ENCODE data around the gene MAPRE2.

MAPRE2 gene

GRCh38 chr18:35189510-35189909 lies 148.3 kb downstream of the MAPRE2 start:
- no peak overlapping the region for H3K4me3 ChIP-seq (ENCODE audit: insufficient read depth in 1 of 2, low read depth in 1 of 2, low read length in 2 of 2)
- H3K4me2 ChIP-seq (ENCODE audit: low read length, poor library complexity, severe bottlenecking): no peak overlapping the region
- H2BK12ac ChIP-seq (ENCODE audit: low read length in 2 of 2): no peak overlapping the region
- H3K27me3 ChIP-seq (ENCODE audit: control insufficient read depth in 1 of 2, insufficient read depth in 1 of 2, low read length in 2 of 2): no peaks in the 10 kb centered on the region
- no peak overlapping the region for H3K14ac ChIP-seq (ENCODE audit: low read length in 2 of 2)
- WGBS: 100% methylated on average over 1 of the region's 1 CpG
- no peak overlapping the region for H3K9ac ChIP-seq (ENCODE audit: low read length)
- H2BK5ac ChIP-seq (ENCODE audit: low read depth, low read length, poor library complexity, severe bottlenecking): no peak overlapping the region
- H2AK5ac ChIP-seq (ENCODE audit: low read length, severe bottlenecking): no peak overlapping the region
- no peaks in the 10 kb centered on the region for H3K9me3 ChIP-seq (ENCODE audit: control insufficient read depth, low read length)
- no peak for DNase-seq
- H3K18ac ChIP-seq (ENCODE audit: low read depth in 1 of 2, low read length in 2 of 2): no peak overlapping the region
- H3K36me3 ChIP-seq (ENCODE audit: control insufficient read depth in 1 of 2, insufficient read depth in 2 of 2, low read depth in 1 of 2, low read length in 2 of 2): no peaks in the 10 kb centered on the region
- no peak overlapping the region for H3K23ac ChIP-seq (ENCODE audit: low read length in 2 of 2)
- H3K4ac ChIP-seq (ENCODE audit: low read depth in 1 of 2, low read length in 2 of 2): no peak overlapping the region
- H2AFZ ChIP-seq (ENCODE audit: low read depth, low read length): no peak overlapping the region
- no peak overlapping the region for H4K91ac ChIP-seq (ENCODE audit: low read length)
- no peak overlapping the region for H2BK15ac ChIP-seq (ENCODE audit: low read depth, poor library complexity, severe bottlenecking)
- H3K27ac ChIP-seq (ENCODE audit: low read length, poor library complexity, severe bottlenecking): no peak overlapping the region
- no peak overlapping the region for H2BK120ac ChIP-seq (ENCODE audit: low read depth, low read length)
- no peaks in the 10 kb centered on the region for H3K79me1 ChIP-seq (replicated peaks; ENCODE audit: low read length, poor library complexity, severe bottlenecking)
- H4K8ac ChIP-seq (ENCODE audit: low read length): no peak overlapping the region
- no peaks in the 10 kb centered on the region for H3K4me1 ChIP-seq (ENCODE audit: control insufficient read depth, insufficient read depth, low read depth, low read length)

GRCh38 chr18:35190948-35191697 lies 149.9 kb downstream of the MAPRE2 start:
- Histone ChIP-seq H3K9me3 (ENCODE audit: control insufficient read depth, low read length) (no peaks in the 10 kb centered on the region), H2BK5ac (ENCODE audit: low read depth, low read length, poor library complexity, severe bottlenecking) (no peak overlapping the region), H2AK5ac (ENCODE audit: low read length, severe bottlenecking) (no peak overlapping the region), H3K27ac (ENCODE audit: low read length, poor library complexity, severe bottlenecking) (no peak overlapping the region), H4K8ac (ENCODE audit: low read length) (no peak overlapping the region), H3K4me1 (ENCODE audit: control insufficient read depth, insufficient read depth, low read depth, low read length) (no peaks in the 10 kb centered on the region), H4K91ac (ENCODE audit: low read length) (no peak overlapping the region), H3K23ac (ENCODE audit: low read length in 2 of 2) (no peak overlapping the region), H3K36me3 (ENCODE audit: control insufficient read depth in 1 of 2, insufficient read depth in 2 of 2, low read depth in 1 of 2, low read length in 2 of 2) (no peaks in the 10 kb centered on the region), H2BK120ac (ENCODE audit: low read depth, low read length) (no peak overlapping the region), H3K4me2 (ENCODE audit: low read length, poor library complexity, severe bottlenecking) (no peak overlapping the region), H2BK15ac (ENCODE audit: low read depth, poor library complexity, severe bottlenecking) (no peak overlapping the region), H2AFZ (ENCODE audit: low read depth, low read length) (no peak overlapping the region), H3K4me3 (ENCODE audit: insufficient read depth in 1 of 2, low read depth in 1 of 2, low read length in 2 of 2) (no peak overlapping the region), H3K9ac (ENCODE audit: low read length) (no peak overlapping the region), H3K27me3 (ENCODE audit: control insufficient read depth in 1 of 2, insufficient read depth in 1 of 2, low read length in 2 of 2) (no peaks in the 10 kb centered on the region), H2BK12ac (ENCODE audit: low read length in 2 of 2) (no peak overlapping the region), H3K4ac (ENCODE audit: low read depth in 1 of 2, low read length in 2 of 2) (no peak overlapping the region), H3K14ac (ENCODE audit: low read length in 2 of 2) (no peak overlapping the region), H3K79me1 (replicated peaks; ENCODE audit: low read length, poor library complexity, severe bottlenecking) (no peaks in the 10 kb centered on the region), H3K18ac (ENCODE audit: low read depth in 1 of 2, low read length in 2 of 2) (no peak overlapping the region)
- WGBS: 62% methylated on average over 2 of the region's 4 CpGs
- DNase-seq: no peak

GRCh38 chr18:35191698-35192025 lies 150.4 kb downstream of the MAPRE2 start:
- H3K79me1 ChIP-seq (replicated peaks; ENCODE audit: low read length, poor library complexity, severe bottlenecking): no peaks in the 10 kb centered on the region
- H3K27ac ChIP-seq (ENCODE audit: low read length, poor library complexity, severe bottlenecking): no peak overlapping the region
- peak overlapping the region in 1 of 2 experiments; percentile 29 for H3K18ac ChIP-seq (ENCODE audit: low read depth in 1 of 2, low read length in 2 of 2)
- H2AK5ac ChIP-seq (ENCODE audit: low read length, severe bottlenecking): no peak overlapping the region
- H4K91ac ChIP-seq (ENCODE audit: low read length): no peak overlapping the region
- H3K23ac ChIP-seq (ENCODE audit: low read length in 2 of 2): no peak overlapping the region
- no peak overlapping the region for H3K4ac ChIP-seq (ENCODE audit: low read depth in 1 of 2, low read length in 2 of 2)
- no peak overlapping the region for H4K8ac ChIP-seq (ENCODE audit: low read length)
- no peak overlapping the region for H2BK15ac ChIP-seq (ENCODE audit: low read depth, poor library complexity, severe bottlenecking)
- WGBS: 89% methylated on average over 4 of the region's 5 CpGs
- DNase-seq: no peak
- H3K4me1 ChIP-seq (ENCODE audit: control insufficient read depth, insufficient read depth, low read depth, low read length): no peaks in the 10 kb centered on the region
- H3K9me3 ChIP-seq (ENCODE audit: control insufficient read depth, low read length): no peaks in the 10 kb centered on the region
- H3K14ac ChIP-seq (ENCODE audit: low read length in 2 of 2): no peak overlapping the region
- H2BK120ac ChIP-seq (ENCODE audit: low read depth, low read length): no peak overlapping the region
- no peak overlapping the region for H2AFZ ChIP-seq (ENCODE audit: low read depth, low read length)
- no peaks in the 10 kb centered on the region for H3K36me3 ChIP-seq (ENCODE audit: control insufficient read depth in 1 of 2, insufficient read depth in 2 of 2, low read depth in 1 of 2, low read length in 2 of 2)
- no peak overlapping the region for H3K4me2 ChIP-seq (ENCODE audit: low read length, poor library complexity, severe bottlenecking)
- H2BK5ac ChIP-seq (ENCODE audit: low read depth, low read length, poor library complexity, severe bottlenecking): no peak overlapping the region
- H3K9ac ChIP-seq (ENCODE audit: low read length): no peak overlapping the region
- no peak overlapping the region for H2BK12ac ChIP-seq (ENCODE audit: low read length in 2 of 2)
- no peak overlapping the region for H3K4me3 ChIP-seq (ENCODE audit: insufficient read depth in 1 of 2, low read depth in 1 of 2, low read length in 2 of 2)
- no peaks in the 10 kb centered on the region for H3K27me3 ChIP-seq (ENCODE audit: control insufficient read depth in 1 of 2, insufficient read depth in 1 of 2, low read length in 2 of 2)

GRCh38 chr18:35192415-35192814 lies 151.2 kb downstream of the MAPRE2 start:
- no peak overlapping the region for H2BK5ac ChIP-seq (ENCODE audit: low read depth, low read length, poor library complexity, severe bottlenecking)
- no peak overlapping the region for H3K14ac ChIP-seq (ENCODE audit: low read length in 2 of 2)
- H3K27me3 ChIP-seq (ENCODE audit: control insufficient read depth in 1 of 2, insufficient read depth in 1 of 2, low read length in 2 of 2): no peaks in the 10 kb centered on the region
- no peak overlapping the region for H3K27ac ChIP-seq (ENCODE audit: low read length, poor library complexity, severe bottlenecking)
- H2BK12ac ChIP-seq (ENCODE audit: low read length in 2 of 2): no peak overlapping the region
- H3K4ac ChIP-seq (ENCODE audit: low read depth in 1 of 2, low read length in 2 of 2): no peak overlapping the region
- no peak overlapping the region for H3K23ac ChIP-seq (ENCODE audit: low read length in 2 of 2)
- no peak overlapping the region for H2AK5ac ChIP-seq (ENCODE audit: low read length, severe bottlenecking)
- H3K18ac ChIP-seq (ENCODE audit: low read depth in 1 of 2, low read length in 2 of 2): no peak overlapping the region
- H3K4me1 ChIP-seq (ENCODE audit: control insufficient read depth, insufficient read depth, low read depth, low read length): no peaks in the 10 kb centered on the region
- H2BK15ac ChIP-seq (ENCODE audit: low read depth, poor library complexity, severe bottlenecking): no peak overlapping the region
- H4K8ac ChIP-seq (ENCODE audit: low read length): no peak overlapping the region
- no peak overlapping the region for H2AFZ ChIP-seq (ENCODE audit: low read depth, low read length)
- H4K91ac ChIP-seq (ENCODE audit: low read length): no peak overlapping the region
- no peaks in the 10 kb centered on the region for H3K9me3 ChIP-seq (ENCODE audit: control insufficient read depth, low read length)
- H3K36me3 ChIP-seq (ENCODE audit: control insufficient read depth in 1 of 2, insufficient read depth in 2 of 2, low read depth in 1 of 2, low read length in 2 of 2): no peaks in the 10 kb centered on the region
- H3K4me3 ChIP-seq (ENCODE audit: insufficient read depth in 1 of 2, low read depth in 1 of 2, low read length in 2 of 2): no peak overlapping the region
- 96% methylated on average over 3 of the region's 4 CpGs for WGBS
- no peak overlapping the region for H3K4me2 ChIP-seq (ENCODE audit: low read length, poor library complexity, severe bottlenecking)
- H3K9ac ChIP-seq (ENCODE audit: low read length): no peak overlapping the region
- DNase-seq: no peak
- H3K79me1 ChIP-seq (replicated peaks; ENCODE audit: low read length, poor library complexity, severe bottlenecking): no peaks in the 10 kb centered on the region
- no peak overlapping the region for H2BK120ac ChIP-seq (ENCODE audit: low read depth, low read length)
